Measurements from ENCODE around the gene CACNA2D3. TPM values are rescaled to one million over a fixed set of nuclear protein-coding genes. Genes with fewer than 3 reads are reported as not detected.
"Not testable (repeated sequence)": the region's sequence is repeated elsewhere in the genome, so short reads cannot be mapped to it uniquely, and the experiment has no call there.

The CACNA2D3 gene
- polyA plus RNA-seq, 3 donors, result 8.3 to 21.5 (median 10.4) TPM

GRCh38 chr3:54630101-54630623 lies 507.8 kb downstream of the CACNA2D3 start:
- no peak overlapping the region for H3K27ac ChIP-seq (ENCODE audit: low read depth in 1 of 2, low read length in 2 of 2)
- 79% methylated on average over 2 of the region's 6 CpGs for WGBS (ENCODE audit: insufficient coverage)
- H3K27me3 ChIP-seq (ENCODE audit: control insufficient read depth in 2 of 2, insufficient read depth in 2 of 2, low read length in 2 of 2), result no peaks in the 10 kb centered on the region
- no peak overlapping the region for H3K9ac ChIP-seq (ENCODE audit: insufficient read depth, low read length, poor library complexity, severe bottlenecking)
- H3K4me3 ChIP-seq (replicated peaks in 1 of 3; ENCODE audit: low read depth in 2 of 3, low read length in 3 of 3), result no peak overlapping the region
- H3K79me2 ChIP-seq (ENCODE audit: insufficient read depth, low read length), result no peaks in the 10 kb centered on the region
- DNase-seq, result no peak
- no peak overlapping the region for H3K4me2 ChIP-seq (replicated peaks; ENCODE audit: extremely low read depth, low read length, poor library complexity, severe bottlenecking)
- peaks cover 0 to 3% (median 0%) of the 10 kb centered on the region in 3 donors for H3K27me3 Mint-ChIP-seq (ENCODE audit: low read depth in 3 of 3)
- H3K36me3 ChIP-seq (replicated peaks in 1 of 2; ENCODE audit: control insufficient read depth in 1 of 2, insufficient read depth in 2 of 2, low read length in 2 of 2), result no peaks in the 10 kb centered on the region
- no peak overlapping the region for H3K4me3 Mint-ChIP-seq
- no peak for TF ChIP-seq CTCF (IDR thresholded peaks at IDR 0.05)
- H3K4me1 ChIP-seq (ENCODE audit: control insufficient read depth in 1 of 2, insufficient read depth in 2 of 2, low read length in 2 of 2), result no peaks in the 10 kb centered on the region
- no peak overlapping the region for H2AFZ ChIP-seq (ENCODE audit: insufficient read depth, low read depth, low read length, poor library complexity, severe bottlenecking)
- peaks cover 11 to 20% of the 10 kb centered on the region in 2 donors for H3K9me3 ChIP-seq (replicated peaks in 1 of 2; ENCODE audit: control insufficient read depth in 1 of 2, insufficient read depth in 1 of 2, low read length in 2 of 2)
- peaks cover 10 to 28% (median 11%) of the 10 kb centered on the region in 7 donors for H3K9me3 Mint-ChIP-seq
- intact Hi-C loops (cut with micrococcal nuclease), result no loop called here
- peak overlapping the region in 1 of 7 donors; percentile 51 for H3K27ac Mint-ChIP-seq
- no peaks in the 10 kb centered on the region for H3K36me3 Mint-ChIP-seq
- H4K20me1 ChIP-seq (ENCODE audit: insufficient read depth, low read length), result no peaks in the 10 kb centered on the region
- H3K4me1 Mint-ChIP-seq, result no peaks in the 10 kb centered on the region

DNA sequence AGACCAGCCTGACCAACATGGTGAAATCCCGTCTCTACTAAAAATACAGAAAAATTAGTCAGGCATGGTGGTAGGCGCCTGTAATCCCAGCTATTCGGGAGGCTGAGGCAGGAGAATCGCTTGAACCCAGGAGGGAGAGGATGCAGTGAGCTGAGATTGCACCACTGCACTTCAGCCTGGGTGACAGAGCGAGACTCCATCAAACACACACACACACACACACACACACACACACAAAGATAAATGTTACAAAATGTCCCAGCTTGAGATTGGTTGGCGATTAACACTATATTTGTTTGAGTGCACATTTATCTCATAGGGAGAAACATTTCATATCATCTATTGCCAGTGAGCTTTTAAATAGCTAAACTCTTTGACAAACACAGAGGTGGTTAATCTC lies 508.6 kb downstream of the CACNA2D3 start:
- H3K4me3 ChIP-seq (replicated peaks in 1 of 3; ENCODE audit: low read depth in 2 of 3, low read length in 3 of 3); H3K27me3 ChIP-seq (ENCODE audit: control insufficient read depth in 2 of 2, insufficient read depth in 2 of 2, low read length in 2 of 2); H3K27ac Mint-ChIP-seq; H4K20me1 ChIP-seq (ENCODE audit: insufficient read depth, low read length); H3K27ac ChIP-seq (ENCODE audit: low read depth in 1 of 2, low read length in 2 of 2); H2AFZ ChIP-seq (ENCODE audit: insufficient read depth, low read depth, low read length, poor library complexity, severe bottlenecking); H3K36me3 Mint-ChIP-seq; H3K4me3 Mint-ChIP-seq; H3K4me2 ChIP-seq (replicated peaks; ENCODE audit: extremely low read depth, low read length, poor library complexity, severe bottlenecking); H3K79me2 ChIP-seq (ENCODE audit: insufficient read depth, low read length); DNase-seq; H3K27me3 Mint-ChIP-seq (ENCODE audit: low read depth in 3 of 3); H3K4me1 ChIP-seq (ENCODE audit: control insufficient read depth in 1 of 2, insufficient read depth in 2 of 2, low read length in 2 of 2); H3K36me3 ChIP-seq (replicated peaks in 1 of 2; ENCODE audit: control insufficient read depth in 1 of 2, insufficient read depth in 2 of 2, low read length in 2 of 2); H3K4me1 Mint-ChIP-seq; intact Hi-C loops (cut with micrococcal nuclease); H3K9ac ChIP-seq (ENCODE audit: insufficient read depth, low read length, poor library complexity, severe bottlenecking): not testable (repeated sequence)
- peaks cover 4 to 20% (median 11%) of the 10 kb centered on the region in 7 donors for H3K9me3 Mint-ChIP-seq
- peaks cover 3 to 13% of the 10 kb centered on the region in 2 donors for H3K9me3 ChIP-seq (replicated peaks in 1 of 2; ENCODE audit: control insufficient read depth in 1 of 2, insufficient read depth in 1 of 2, low read length in 2 of 2)
- 100% methylated on average over 1 of the region's 6 CpGs for WGBS (ENCODE audit: insufficient coverage)

Measured in CD14-positive monocyte (primary cell).